Endothelial cell of umbilical vein (primary cell): ENCODE results near the gene PRR36. TPM values are rescaled to one million over a fixed set of nuclear protein-coding genes. Genes with fewer than 3 reads are reported as not detected.

Source experiments
- BruUV-seq: library from RNA; stranded (reverse); fragments of 400-500 nt; replicated peaks from 2 replicates; lab custom pipeline; 2021; lab: Mats Ljungman, UMichigan
- CTCF ChIA-PET: fragments of 300-600, 350-600 bp; sonication (Branson Sonifier 250); formaldehyde crosslinking; loops from one replicate; lab custom pipeline; 2021; ENCODE audit warnings: antibody characterized with exemption, inconsistent platforms; lab: Charles Lee
- POLR2A ChIA-PET: fragments of 300-600, 350-600 bp; sonication (Branson Sonifier 250); formaldehyde crosslinking; loops from one replicate; lab custom pipeline; 2021; ENCODE audit warnings: antibody characterized with exemption, inconsistent platforms; lab: Charles Lee
- DNase-seq: peaks from one replicate; pipeline ENCODE4 v3.0.0-alpha.2; 2011; ENCODE audit warnings: low read depth, low spot score
- FAIRE-seq: peaks from 2 replicates; lab custom pipeline; 2011; peaks lifted over from hg19 to GRCh38; lab: Jason Lieb, UNC
- H2AFZ ChIP-seq: 2 replicates; pipeline ENCODE4 v1.6.0; 2012; ENCODE audit warnings: low read depth, low read length, control low read depth, inconsistent platforms
- H3K27ac ChIP-seq: 2 replicates; pipeline ENCODE4 v1.5.1; 2011; ENCODE audit warnings: low read depth, mild to moderate bottlenecking, control low read depth, low read length, moderate library complexity; ENCODE audit not compliant: insufficient read depth
- H3K27me3 ChIP-seq, 2 experiments: 2 replicates each; pipeline versions ENCODE4 v1.6.0 to v1.6.1; 2011; ENCODE audit warnings: low read length in 2 of 2, mixed read lengths in 1 of 2; ENCODE audit not compliant: control insufficient read depth in 2 of 2, insufficient read depth in 2 of 2
- H3K36me3 ChIP-seq, 2 experiments: 2 replicates in 1 of 2; 3 replicates in 1 of 2; pipeline ENCODE4 v1.5.1; 2011; ENCODE audit warnings: low read length in 2 of 2, mild to moderate bottlenecking in 1 of 2, moderate library complexity in 1 of 2; ENCODE audit not compliant: control insufficient read depth in 2 of 2, insufficient read depth in 2 of 2; ENCODE audit errors: extremely low read depth in 1 of 2
- H3K4me1 ChIP-seq: 3 replicates; pipeline ENCODE4 v1.5.1; 2011; ENCODE audit warnings: mild to moderate bottlenecking, low read length; ENCODE audit not compliant: control insufficient read depth, insufficient read depth; ENCODE audit errors: extremely low read depth
- H3K4me2 ChIP-seq: 2 replicates; pipeline ENCODE4 v1.6.1; 2011; ENCODE audit warnings: low read length, control low read depth, mixed read lengths; ENCODE audit not compliant: insufficient read depth
- H3K4me3 ChIP-seq, 3 experiments: fragments of 200-600 bp in 1 of 3; sonication (generic), shearing (Covaris generic) in 1 of 3; replicated peaks in 1 of 3; 2 replicates each; pipeline ENCODE4 v1.5.1; 2011 to 2016; ENCODE audit warnings: control low read depth in 3 of 3, low read length in 3 of 3, mild to moderate bottlenecking in 2 of 3, inconsistent platforms in 1 of 3, low read depth in 1 of 3, moderate library complexity in 1 of 3; ENCODE audit not compliant: insufficient read depth in 1 of 3
- H3K79me2 ChIP-seq: 2 replicates; pipeline ENCODE4 v1.6.0; 2012; ENCODE audit warnings: low read length, inconsistent platforms; ENCODE audit not compliant: control insufficient read depth, insufficient read depth
- H3K9ac ChIP-seq: replicated peaks from 2 replicates; pipeline ENCODE3; 2011; ENCODE audit warnings: low read length, control low read depth; ENCODE audit not compliant: insufficient read depth; ENCODE audit errors: extremely low read depth
- H3K9me1 ChIP-seq: replicated peaks from 3 replicates; pipeline ENCODE4 v1.6.0; 2011; ENCODE audit warnings: mild to moderate bottlenecking, low read length; ENCODE audit not compliant: control insufficient read depth, insufficient read depth; ENCODE audit errors: extremely low read depth
- H3K9me3 ChIP-seq: replicated peaks from 2 replicates; pipeline ENCODE4 v1.5.1; 2012; ENCODE audit warnings: low read length, inconsistent platforms; ENCODE audit not compliant: control insufficient read depth, insufficient read depth
- H4K20me1 ChIP-seq: replicated peaks from 2 replicates; pipeline ENCODE3; 2011; ENCODE audit warnings: mild to moderate bottlenecking, low read length; ENCODE audit not compliant: control insufficient read depth, insufficient read depth; ENCODE audit errors: extremely low read depth
- CTCF ChIP-seq, 2 donors: IDR thresholded peaks; 1 replicate in 1 of 2; 2 replicates in 1 of 2; pipeline ENCODE4 v1.5.1; 2011; ENCODE audit warnings: low read length in 2 of 2, mild to moderate bottlenecking in 2 of 2, moderate library complexity in 2 of 2, control low read depth in 1 of 2, inconsistent platforms in 1 of 2, low read depth in 1 of 2; ENCODE audit not compliant: insufficient read depth in 1 of 2; ENCODE audit errors: extremely low read depth in 1 of 2
- EZH2 ChIP-seq: IDR thresholded peaks from 2 replicates; pipeline ENCODE4 v1.6.1; 2012; ENCODE audit warnings: borderline replicate concordance, low read depth, mild to moderate bottlenecking, moderate library complexity, low read length, inconsistent platforms; ENCODE audit not compliant: severe bottlenecking
- FOS ChIP-seq: IDR thresholded peaks from 2 replicates; pipeline ENCODE4 v1.6.1; 2011; ENCODE audit warnings: mild to moderate bottlenecking, low read length, moderate library complexity, borderline replicate concordance; ENCODE audit not compliant: insufficient read depth
- GATA2 ChIP-seq: IDR thresholded peaks from 2 replicates; pipeline ENCODE4 v1.7.0; 2011; ENCODE audit warnings: low read depth, mild to moderate bottlenecking, moderate library complexity, mixed read lengths, low read length; ENCODE audit not compliant: insufficient read length, insufficient read depth
- JUN ChIP-seq: IDR thresholded peaks from 2 replicates; pipeline ENCODE4 v1.6.1; 2011; ENCODE audit warnings: borderline replicate concordance, low read depth; ENCODE audit not compliant: insufficient read length, insufficient read depth
- MAX ChIP-seq: IDR thresholded peaks from 2 replicates; pipeline ENCODE4 v1.6.1; 2011; ENCODE audit not compliant: insufficient read depth, insufficient read length
- MYC ChIP-seq: IDR thresholded peaks from one replicate; pipeline ENCODE4 v1.6.1; 2011; ENCODE audit warnings: mild to moderate bottlenecking, low read depth, low read length
- POLR2A ChIP-seq: IDR thresholded peaks from 2 replicates; pipeline ENCODE4 v1.6.1; 2012; ENCODE audit warnings: low read depth, mild to moderate bottlenecking, control low read depth, low read length
- POLR2AphosphoS5 ChIP-seq: IDR thresholded peaks from 2 replicates; pipeline ENCODE4 v1.6.1; 2012; ENCODE audit warnings: low read depth, mild to moderate bottlenecking, control low read depth, low read length, moderate library complexity; ENCODE audit not compliant: insufficient read depth
- dilution Hi-C: fragments of 300-500 bp; cut with MboI; formaldehyde crosslinking; loops from one replicate; pipeline ENCODE4 v1.15.0; 2019; ENCODE audit warnings: low sequenced_read_pairs; ENCODE audit not compliant: extremely low pct_ligation_motif_present
- intact Hi-C: fragments of 100-400 bp; cut with micrococcal nuclease; formaldehyde crosslinking; loops from one replicate; pipeline ENCODE4 v1.10.0; 2022
- polyA plus RNA-seq, 4 experiments: library from polyadenylated mRNA; depleted of rRNA in 3 of 4; stranded (reverse) in 3 of 4; unstranded in 1 of 4; fragments of >200 nt; gene quantifications; 2 replicates each; pipeline versions ENCODE4 v1.2.1 to v1.2.3, GENCODE V29; 2011 to 2012; ENCODE audit warnings: missing spikeins in 1 of 4
- total RNA-seq: library from RNA; stranded (reverse); gene quantifications from 2 replicates; pipeline ENCODE4 v1.2.3, GENCODE V29; 2021

PRR36 gene
- total and polyA plus RNA-seq, 2 donors (not counting 3 experiments of a cell fraction or from before 2014, with no cell fraction given) = not detected

GRCh38 chr19:7856109-7856591, 18.0 kb downstream of the PRR36 start:
- Histone ChIP-seq H3K79me2 (no peaks in the 10 kb centered on the region), H3K9me3 (no peaks in the 10 kb centered on the region), H3K4me3 (no peak overlapping the region), H3K27ac (no peak overlapping the region), H4K20me1 (no peaks in the 10 kb centered on the region), H3K36me3 (no peaks in the 10 kb centered on the region), H3K9ac (no peak overlapping the region), H3K27me3 (no peaks in the 10 kb centered on the region), H3K9me1 (no peaks in the 10 kb centered on the region), H3K4me1 (no peaks in the 10 kb centered on the region), H2AFZ (no peak overlapping the region), H3K4me2 (no peak overlapping the region)
- DNase-seq = no peak
- no peak for FAIRE-seq
- TF ChIP-seq GATA2 (no peak), POLR2AphosphoS5 (no peak), MAX (no peak), JUN (no peak), FOS (no peak), MYC (no peak), EZH2 (no peak), POLR2A (no peak), CTCF (IDR thresholded peaks at IDR 0.05; ENCODE audit: extremely low read depth in 1 of 2, insufficient read depth in 1 of 2, low read depth in 1 of 2, low read length in 2 of 2) (no peak)
- dilution Hi-C loops = no loop called here
- ChIA-PET CTCF (interaction anchor here (0.8 kb wide), 1 partner anchor 13 kb away, joined by 3 read pairs; no protein-coding TSS in a partner anchor), POLR2A (no interaction called here)
- BruUV-seq = no TSS peak
- intact Hi-C loops = no loop called here
